Measurements from ENCODE around the gene AATF. TPM values are rescaled to one million over a fixed set of nuclear protein-coding genes. Genes with fewer than 3 reads are reported as not detected.

AATF gene
- total and polyA plus RNA-seq, 4 donors = 28.2 to 41.4 (median 38.7) TPM

DNA sequence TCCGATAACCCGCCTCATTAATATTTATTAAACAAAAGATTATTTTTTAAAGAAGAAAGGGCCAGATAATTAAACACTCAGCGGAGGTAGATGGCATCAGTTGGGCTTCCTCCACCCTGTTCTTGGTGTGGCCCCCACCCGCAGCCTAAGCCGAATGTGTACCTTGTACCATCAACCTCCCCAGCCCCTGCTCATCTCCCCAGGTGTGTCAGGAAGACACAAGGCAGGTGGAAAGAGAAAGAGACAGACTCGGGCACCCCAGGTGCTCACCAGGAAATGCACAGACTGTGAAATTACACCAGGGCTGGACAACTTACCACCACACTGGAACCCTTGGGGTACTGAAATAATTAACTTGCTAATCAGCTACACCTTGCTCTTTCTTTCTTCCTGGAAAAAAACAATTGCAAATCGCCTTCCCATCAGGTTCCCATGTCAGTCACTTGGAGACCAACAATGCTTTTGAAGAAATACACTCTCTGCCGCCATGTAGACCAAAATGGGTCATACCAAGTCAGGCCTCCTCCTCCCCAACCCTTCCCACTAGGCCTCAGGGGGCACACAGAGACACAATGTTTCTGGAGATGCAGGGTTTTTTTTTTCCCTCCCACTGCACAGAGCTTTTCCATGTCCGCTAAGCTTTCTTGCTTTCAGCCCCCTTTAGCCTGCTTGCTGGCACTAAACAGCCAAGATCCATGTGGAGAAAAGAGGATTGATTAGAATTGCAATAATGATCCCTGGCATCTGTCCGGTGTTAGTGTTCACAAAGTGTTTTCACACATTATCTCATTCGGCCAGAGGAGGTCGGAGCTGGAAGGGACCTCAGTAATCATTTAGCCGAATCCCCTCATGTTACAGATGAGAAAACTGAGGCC is 20.0 kb upstream of the AATF start:
- 38 to 41% methylated on average over 13 of the region's 13 CpGs for WGBS, 2 donors
- H3K9ac ChIP-seq (ENCODE audit: insufficient read depth in 1 of 2, low read length in 2 of 2) = no peak overlapping the region
- no peaks in the 10 kb centered on the region for H3K9me3 ChIP-seq (ENCODE audit: control insufficient read depth in 4 of 4, insufficient read depth in 3 of 4, low read length in 3 of 4)
- no peak overlapping the region for H3K4me3 ChIP-seq
- no peaks in the 10 kb centered on the region for H3K36me3 ChIP-seq (ENCODE audit: control insufficient read depth in 4 of 4, insufficient read depth in 4 of 4, low read length in 4 of 4)
- ATAC-seq (ENCODE audit: insufficient read depth, low FRiP score) (no peak), DNase-seq (no peak)
- H3K27me3 ChIP-seq (ENCODE audit: control insufficient read depth in 3 of 3, insufficient read depth in 3 of 3, low read length in 2 of 3) = peaks cover 0 to 80% (median 76%) of the 10 kb centered on the region in 3 donors
- H3K4me1 ChIP-seq (ENCODE audit: control insufficient read depth in 5 of 5, insufficient read depth in 5 of 5, low read length in 5 of 5) = peaks cover 0 to 33% (median 8%) of the 10 kb centered on the region in 5 donors
- TF ChIP-seq, protein P1, sequence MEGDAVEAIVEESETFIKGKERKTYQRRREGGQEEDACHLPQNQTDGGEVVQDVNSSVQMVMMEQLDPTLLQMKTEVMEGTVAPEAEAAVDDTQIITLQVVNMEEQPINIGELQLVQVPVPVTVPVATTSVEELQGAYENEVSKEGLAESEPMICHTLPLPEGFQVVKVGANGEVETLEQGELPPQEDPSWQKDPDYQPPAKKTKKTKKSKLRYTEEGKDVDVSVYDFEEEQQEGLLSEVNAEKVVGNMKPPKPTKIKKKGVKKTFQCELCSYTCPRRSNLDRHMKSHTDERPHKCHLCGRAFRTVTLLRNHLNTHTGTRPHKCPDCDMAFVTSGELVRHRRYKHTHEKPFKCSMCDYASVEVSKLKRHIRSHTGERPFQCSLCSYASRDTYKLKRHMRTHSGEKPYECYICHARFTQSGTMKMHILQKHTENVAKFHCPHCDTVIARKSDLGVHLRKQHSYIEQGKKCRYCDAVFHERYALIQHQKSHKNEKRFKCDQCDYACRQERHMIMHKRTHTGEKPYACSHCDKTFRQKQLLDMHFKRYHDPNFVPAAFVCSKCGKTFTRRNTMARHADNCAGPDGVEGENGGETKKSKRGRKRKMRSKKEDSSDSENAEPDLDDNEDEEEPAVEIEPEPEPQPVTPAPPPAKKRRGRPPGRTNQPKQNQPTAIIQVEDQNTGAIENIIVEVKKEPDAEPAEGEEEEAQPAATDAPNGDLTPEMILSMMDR (IDR thresholded peaks at IDR 0.05; ENCODE audit: control extremely low read depth, extremely low read depth) = no peak
- no peak overlapping the region for H3K27ac ChIP-seq (ENCODE audit: low read depth in 1 of 2, low read length in 1 of 2)

DNA sequence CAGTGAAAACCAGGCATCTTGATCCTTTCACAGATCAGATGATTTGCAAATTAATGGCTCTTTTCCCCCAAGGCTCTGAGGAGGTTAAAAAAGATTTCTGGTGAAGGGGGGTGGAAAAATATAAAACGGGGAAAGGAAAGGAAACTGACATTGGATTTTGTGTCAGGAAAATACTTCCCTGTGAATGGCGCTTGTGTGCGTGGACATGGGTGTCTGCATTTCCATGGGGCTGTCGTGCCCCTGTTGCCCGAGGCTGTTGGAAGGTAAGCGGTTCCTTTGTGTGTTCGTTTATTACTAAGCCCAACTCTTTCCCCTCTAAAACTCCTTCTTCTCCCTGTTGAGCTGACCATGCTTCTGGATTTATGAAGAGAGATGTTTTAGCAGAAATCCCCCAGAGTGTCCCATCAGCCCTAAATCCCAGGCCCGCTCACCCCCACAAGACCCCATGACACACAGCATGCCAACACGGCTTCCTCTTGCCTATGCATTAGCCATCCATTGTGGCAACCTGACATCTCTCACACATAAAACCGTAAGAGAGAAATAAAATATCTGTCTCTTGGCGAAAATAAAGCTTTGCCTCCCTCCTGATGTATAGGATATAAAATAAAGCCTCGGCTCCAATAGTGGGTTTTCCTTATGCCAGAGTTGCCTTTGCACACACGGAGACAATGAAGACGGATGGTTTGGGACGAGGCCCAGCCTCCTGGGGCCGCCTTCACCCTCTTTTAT is 18.7 kb upstream of the AATF start:
- H3K27me3 ChIP-seq (ENCODE audit: control insufficient read depth in 3 of 3, insufficient read depth in 3 of 3, low read length in 2 of 3) = peaks cover 0 to 92% (median 85%) of the 10 kb centered on the region in 3 donors
- TF ChIP-seq, protein P1 (IDR thresholded peaks at IDR 0.05; ENCODE audit: control extremely low read depth, extremely low read depth) = no peak
- H3K9me3 ChIP-seq (ENCODE audit: control insufficient read depth in 4 of 4, insufficient read depth in 3 of 4, low read length in 3 of 4) = peaks cover 0 to 5% (median 0%) of the 10 kb centered on the region in 4 donors
- no peak overlapping the region for H3K27ac ChIP-seq (ENCODE audit: low read depth in 1 of 2, low read length in 1 of 2)
- H3K36me3 ChIP-seq (ENCODE audit: control insufficient read depth in 4 of 4, insufficient read depth in 4 of 4, low read length in 4 of 4) = no peaks in the 10 kb centered on the region
- peaks cover 0 to 45% (median 13%) of the 10 kb centered on the region in 5 donors for H3K4me1 ChIP-seq (ENCODE audit: control insufficient read depth in 5 of 5, insufficient read depth in 5 of 5, low read length in 5 of 5)
- DNase-seq = no peak
- no peak overlapping the region for H3K9ac ChIP-seq (ENCODE audit: insufficient read depth in 1 of 2, low read length in 2 of 2)
- H3K4me3 ChIP-seq = no peak overlapping the region
- ATAC-seq (ENCODE audit: insufficient read depth, low FRiP score) = no peak
- WGBS, 2 donors = 35 to 36% methylated on average over 16 of the region's 16 CpGs

DNA sequence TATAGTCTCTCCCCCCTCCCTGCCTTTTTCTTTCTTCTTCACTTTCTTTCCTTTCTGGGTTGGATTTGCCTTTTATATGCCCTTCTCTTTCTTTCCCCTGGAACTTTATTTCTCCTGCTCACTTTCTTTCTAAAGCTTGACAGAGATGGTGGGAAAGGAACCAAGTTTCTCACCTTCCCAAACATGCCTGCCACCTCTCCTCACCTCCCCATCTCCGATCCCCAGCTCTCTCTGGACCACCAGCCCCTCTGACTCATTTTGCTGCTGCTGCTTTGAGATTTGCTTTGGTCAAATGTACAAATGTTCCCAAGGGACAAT is 18.2 kb upstream of the AATF start:
- Histone ChIP-seq H3K27ac (ENCODE audit: low read depth in 1 of 2, low read length in 1 of 2) (no peak overlapping the region), H3K4me1 (ENCODE audit: control insufficient read depth in 5 of 5, insufficient read depth in 5 of 5, low read length in 5 of 5) (peaks cover 0 to 48% (median 13%) of the 10 kb centered on the region in 5 donors), H3K4me3 (no peak overlapping the region), H3K9me3 (ENCODE audit: control insufficient read depth in 4 of 4, insufficient read depth in 3 of 4, low read length in 3 of 4) (peaks cover 0 to 8% (median 0%) of the 10 kb centered on the region in 4 donors), H3K9ac (ENCODE audit: insufficient read depth in 1 of 2, low read length in 2 of 2) (no peak overlapping the region), H3K36me3 (ENCODE audit: control insufficient read depth in 4 of 4, insufficient read depth in 4 of 4, low read length in 4 of 4) (no peaks in the 10 kb centered on the region), H3K27me3 (ENCODE audit: control insufficient read depth in 3 of 3, insufficient read depth in 3 of 3, low read length in 2 of 3) (peaks cover 0 to 93% (median 87%) of the 10 kb centered on the region in 3 donors)
- DNase-seq (no peak), ATAC-seq (ENCODE audit: insufficient read depth, low FRiP score) (no peak)
- TF ChIP-seq, protein P1 (IDR thresholded peaks at IDR 0.05; ENCODE audit: control extremely low read depth, extremely low read depth) = no peak
- WGBS, 2 donors = 70 to 73% methylated on average over 1 of the region's 1 CpG

Data from lung (tissue), 12 donors.